ENCODE data around the gene YAF2.
"Not testable (repeated sequence)": the region's sequence is repeated elsewhere in the genome, so short reads cannot be mapped to it uniquely, and the experiment has no call there.

YAF2 gene

DNA sequence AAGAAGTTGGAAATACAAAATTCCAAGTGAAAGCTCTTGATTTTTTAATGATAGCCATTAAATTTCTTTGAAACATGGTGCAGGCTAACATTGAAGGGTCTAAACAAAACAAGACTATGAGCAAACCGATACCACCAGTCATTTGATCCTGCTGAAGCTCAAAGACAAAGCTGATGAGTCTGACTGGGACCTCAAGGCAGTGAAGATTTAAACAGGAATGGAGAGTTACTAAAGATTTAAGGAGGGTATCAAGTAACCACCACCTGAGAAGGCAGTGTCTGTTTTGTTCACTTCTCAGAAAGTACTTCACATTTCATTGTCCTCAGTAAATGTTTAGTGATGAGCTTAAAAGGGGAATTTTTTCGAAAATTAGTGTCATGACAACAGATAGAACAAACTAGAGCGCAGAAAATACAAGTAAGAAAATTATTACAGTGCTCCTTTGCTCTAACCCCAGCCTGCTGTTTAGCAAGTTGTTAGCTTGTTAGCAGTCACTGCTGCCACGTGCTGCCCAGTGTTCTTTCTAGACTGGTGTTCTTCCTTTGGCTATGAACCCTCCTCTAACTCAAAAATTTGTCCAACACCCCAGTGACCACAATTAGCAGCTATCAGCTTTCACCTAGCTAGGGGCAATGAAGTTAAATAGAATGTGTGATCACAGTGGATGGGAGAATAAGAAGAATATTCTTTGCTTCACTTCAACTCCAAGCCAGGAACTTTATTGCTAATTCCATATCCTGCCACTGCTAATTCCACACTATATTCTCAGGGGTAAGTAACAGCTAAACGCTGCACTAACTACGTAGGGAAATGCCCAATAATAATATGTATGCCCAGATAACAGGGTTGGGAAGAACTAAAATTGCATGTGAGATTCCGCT, 41.1 kb downstream of the YAF2 start:
- DNase-seq (ENCODE audit: low spot score) = no peak

DNA sequence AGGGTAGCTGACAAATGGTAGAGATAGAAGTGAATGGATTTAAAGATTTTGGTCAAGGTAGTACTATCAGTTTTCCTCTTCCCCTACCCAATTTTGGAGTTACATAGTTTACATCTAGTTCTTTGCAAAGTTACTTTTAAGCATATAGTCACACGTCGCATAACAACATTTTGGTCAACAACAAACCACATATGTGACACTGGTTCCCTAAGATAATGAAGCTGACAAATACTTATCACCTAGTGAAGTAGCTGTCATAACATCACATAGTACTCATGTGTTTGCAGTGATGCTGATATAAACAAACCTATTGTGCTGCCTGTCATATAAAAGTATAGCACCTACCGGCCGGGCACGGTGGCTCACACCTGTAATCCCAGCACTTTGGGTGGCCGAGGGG, 45.4 kb downstream of the YAF2 start:
- no peak for DNase-seq (ENCODE audit: low spot score)

GRCh38 chr12:42192258-42192657, 45.8 kb downstream of the YAF2 start:
- DNase-seq (ENCODE audit: low spot score) = no peak

DNA sequence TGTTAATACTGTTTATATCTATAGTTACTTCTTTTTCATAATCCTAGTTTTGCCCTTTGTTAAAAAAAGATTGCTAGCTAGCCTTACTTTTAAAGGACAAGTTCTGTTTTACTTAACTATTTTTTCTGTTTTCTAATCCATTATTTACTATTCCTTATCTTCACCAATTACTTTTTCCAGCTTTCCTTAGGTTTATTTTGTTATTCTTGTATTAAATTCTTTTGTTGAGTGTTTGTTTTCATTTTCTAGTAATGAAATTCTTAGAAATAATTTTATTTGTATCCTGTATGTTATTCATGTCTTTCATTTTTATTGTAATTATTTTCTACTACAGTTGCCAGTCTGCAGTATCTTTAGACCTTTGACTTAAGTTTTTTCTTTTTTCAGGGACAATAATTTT, 47.7 kb downstream of the YAF2 start:
- no peak for DNase-seq (ENCODE audit: low spot score)

DNA sequence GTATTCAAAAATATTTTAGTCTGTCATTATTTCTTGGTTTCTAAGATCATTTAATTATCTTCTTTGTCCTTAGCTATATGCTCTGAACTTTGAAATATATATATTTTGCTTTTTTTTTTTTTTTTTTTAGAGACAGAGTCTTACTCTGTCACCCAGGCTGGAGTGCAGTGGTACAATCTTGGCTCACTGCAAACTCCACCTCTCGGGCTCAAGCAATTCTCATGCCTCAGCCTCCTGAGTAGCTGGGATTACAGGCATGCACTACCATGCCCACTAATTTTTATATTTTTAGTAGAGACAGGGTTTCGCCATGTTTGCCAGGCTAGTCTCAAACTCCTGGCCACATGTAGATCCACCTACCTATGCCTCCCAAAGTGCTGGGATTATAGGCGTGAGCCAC, 49.8 kb downstream of the YAF2 start:
- not testable (repeated sequence) for DNase-seq (ENCODE audit: low spot score)

DNA sequence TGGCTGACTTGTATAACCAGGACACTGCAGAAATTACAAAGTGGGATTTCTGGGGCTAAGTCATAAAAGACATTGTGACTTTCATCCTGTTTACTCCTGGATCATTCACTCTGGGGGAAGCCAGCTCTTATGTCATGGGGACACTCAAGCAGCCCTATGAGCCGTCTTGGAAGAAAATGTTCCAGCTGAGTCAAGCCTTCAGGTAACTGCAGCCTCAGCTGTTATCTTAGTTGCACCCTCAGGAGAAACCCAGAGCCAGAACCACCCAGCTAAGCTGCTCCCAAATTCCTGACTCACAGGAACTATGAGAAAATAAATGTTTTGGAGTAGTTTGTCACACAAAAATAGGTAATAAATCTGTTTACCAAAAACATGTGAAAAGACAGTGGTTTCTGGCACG, 50.2 kb downstream of the YAF2 start:
- DNase-seq (ENCODE audit: low spot score) = peak; percentile 12

DNA sequence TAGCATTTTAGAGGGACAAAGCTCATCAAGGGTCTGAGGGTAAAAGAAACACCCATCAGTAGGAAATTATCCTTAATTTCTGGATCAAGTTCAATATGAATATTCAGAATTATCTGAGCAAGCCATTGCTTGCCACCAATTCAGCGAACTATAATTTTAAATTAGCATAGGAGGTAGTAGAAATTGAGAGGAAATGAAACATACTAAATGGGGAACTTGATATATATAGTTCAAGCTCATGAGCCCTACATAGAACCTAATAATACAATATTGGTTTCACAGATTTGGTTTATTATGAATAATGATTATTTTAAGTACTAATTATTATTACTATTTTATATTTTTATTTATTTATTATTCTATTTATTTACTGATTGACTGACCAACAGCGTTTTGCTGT, 51.3 kb downstream of the YAF2 start:
- DNase-seq (ENCODE audit: low spot score) = no peak

DNA sequence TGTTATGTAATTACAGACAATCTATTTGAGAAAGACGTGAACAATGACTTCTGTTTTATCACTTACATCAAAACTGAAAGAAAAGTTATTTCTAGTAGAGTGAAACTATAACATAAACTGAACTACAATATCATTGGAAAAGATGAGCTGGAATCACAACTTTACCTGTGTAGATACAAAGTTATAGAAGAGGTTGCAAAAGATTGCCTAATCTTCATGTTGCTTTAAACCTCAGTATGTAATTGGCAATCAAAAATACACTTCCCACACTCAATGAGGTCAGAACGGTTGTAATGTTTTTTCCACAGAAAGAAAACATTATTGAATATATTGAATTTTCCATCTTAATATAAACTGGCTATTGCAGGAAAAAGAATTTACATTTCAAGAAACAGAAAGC, 55.7 kb downstream of the YAF2 start:
- no peak for DNase-seq (ENCODE audit: low spot score)

DNA sequence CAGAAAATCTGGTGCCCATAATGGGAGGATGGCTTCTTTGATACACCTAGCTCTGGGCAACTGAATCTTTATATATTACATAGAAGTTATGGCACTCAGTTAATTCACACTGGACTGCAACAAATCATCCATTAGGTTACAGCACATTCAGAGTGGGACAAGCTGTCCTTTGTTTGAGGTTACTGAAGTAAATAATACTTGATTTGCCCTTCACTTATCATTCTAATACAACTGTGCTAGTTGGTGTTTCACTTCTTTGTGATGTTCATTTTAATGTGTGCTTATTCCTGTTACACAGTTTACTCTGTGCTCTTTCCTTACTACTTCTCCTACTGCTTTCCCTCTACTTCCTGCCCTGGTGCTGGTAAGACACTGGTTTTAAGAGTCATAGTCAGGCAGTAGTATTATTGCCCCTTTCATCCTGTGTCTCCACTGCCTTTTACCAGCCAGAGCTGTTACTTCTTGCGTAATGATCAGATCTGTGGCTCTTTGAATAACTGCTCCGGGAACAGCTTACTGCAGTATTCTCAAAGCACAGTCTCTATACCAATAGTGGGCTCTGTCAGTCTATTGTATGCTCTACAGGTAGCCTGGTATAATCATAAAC, 57.0 kb downstream of the YAF2 start:
- peak; percentile 12 for DNase-seq (ENCODE audit: low spot score)

- no peak for DNase-seq (ENCODE audit: low spot score)
Observed at GRCh38 chr12:42178101-42178500, 59.9 kb downstream of the YAF2 start.

GRCh38 chr12:42174978-42175377, 63.1 kb downstream of the YAF2 start:
- no peak for DNase-seq (ENCODE audit: low spot score)

- DNase-seq (ENCODE audit: low spot score) = no peak
Observed at GRCh38 chr12:42173961-42174521, 64.0 kb downstream of the YAF2 start.

- DNase-seq (ENCODE audit: low spot score) = no peak
Observed at GRCh38 chr12:42172441-42173210, 65.4 kb downstream of the YAF2 start.

GRCh38 chr12:42167711-42168110, 70.3 kb downstream of the YAF2 start:
- DNase-seq (ENCODE audit: low spot score) = no peak

DNA sequence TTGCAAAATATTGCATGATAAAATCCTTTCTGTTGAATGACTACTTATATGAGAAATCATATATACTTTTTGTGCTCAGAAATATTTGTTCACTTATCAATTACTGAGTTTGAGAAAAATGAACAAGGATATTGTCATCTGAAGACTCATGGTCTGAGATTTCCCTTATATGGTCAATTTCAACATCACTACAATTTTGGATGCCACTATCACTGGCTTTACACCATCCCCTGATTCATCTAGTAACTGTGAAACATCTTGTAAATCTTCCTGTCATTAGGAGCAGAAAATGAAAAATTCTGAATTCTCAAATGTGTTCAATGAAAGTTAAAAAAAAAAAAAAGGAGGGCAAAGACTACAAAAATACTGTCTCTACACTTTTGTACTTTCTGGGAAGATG, 71.5 kb downstream of the YAF2 start:
- no peak for DNase-seq (ENCODE audit: low spot score)

DNA sequence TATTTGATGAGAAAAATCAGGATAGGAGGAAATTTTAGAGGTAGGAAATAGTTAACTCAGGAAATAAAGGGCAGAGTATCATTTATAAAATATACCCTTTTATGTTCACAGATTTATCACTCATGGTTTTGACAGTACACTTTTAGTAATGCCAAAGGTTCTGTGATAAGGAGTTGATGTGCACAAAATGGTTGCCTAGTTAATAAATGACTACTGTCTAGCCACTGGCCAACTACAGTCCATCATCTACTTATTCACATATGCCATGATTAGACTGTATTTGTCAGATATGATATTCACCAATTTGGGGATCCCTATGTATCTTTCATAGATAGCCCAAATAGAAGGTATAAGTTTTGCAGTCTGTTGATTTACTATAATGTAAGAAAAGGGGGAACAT, 74.1 kb downstream of the YAF2 start:
- DNase-seq (ENCODE audit: low spot score) = no peak

DNA sequence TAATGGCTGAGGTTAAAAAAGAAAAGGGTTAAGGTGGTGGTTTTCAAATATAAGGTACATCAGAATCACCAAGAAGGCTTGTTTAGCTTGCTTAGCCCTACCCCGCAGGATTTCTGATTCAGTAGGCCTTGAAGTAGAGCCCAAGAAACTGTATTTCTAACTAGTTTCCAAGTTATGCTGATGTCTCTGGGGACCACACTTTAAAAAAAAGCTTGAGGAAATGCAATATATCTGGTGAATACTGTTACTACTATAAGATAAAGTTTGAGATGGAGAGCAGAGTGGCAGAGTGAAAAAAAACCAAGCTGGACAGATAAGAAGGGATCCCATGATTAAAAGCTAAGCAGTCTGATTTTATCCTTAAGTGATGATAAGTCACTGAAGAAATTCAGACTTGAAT, 75.1 kb downstream of the YAF2 start:
- DNase-seq (ENCODE audit: low spot score) = no peak

GRCh38 chr12:42162193-42162592, 75.9 kb downstream of the YAF2 start:
- DNase-seq (ENCODE audit: low spot score) = no peak

DNA sequence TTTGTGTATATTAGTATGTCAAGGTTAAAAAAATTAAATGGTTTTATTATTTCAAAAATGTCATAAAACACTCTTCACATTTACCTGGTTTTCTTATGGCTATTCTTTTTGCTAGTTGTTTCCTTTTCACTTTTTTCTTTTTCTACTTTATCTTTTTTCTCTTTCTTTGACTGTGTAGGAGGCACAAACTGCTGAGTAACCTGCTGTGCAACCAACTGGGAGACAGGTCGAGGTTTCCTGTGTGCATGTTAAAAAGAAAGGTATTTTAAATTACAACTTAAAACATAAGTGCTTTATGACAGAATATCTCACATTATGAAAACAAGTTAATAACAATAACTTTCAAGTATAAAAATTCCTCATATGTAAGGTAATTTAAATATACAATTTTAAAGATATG, 76.5 kb downstream of the YAF2 start:
- no peak for DNase-seq (ENCODE audit: low spot score)

DNA sequence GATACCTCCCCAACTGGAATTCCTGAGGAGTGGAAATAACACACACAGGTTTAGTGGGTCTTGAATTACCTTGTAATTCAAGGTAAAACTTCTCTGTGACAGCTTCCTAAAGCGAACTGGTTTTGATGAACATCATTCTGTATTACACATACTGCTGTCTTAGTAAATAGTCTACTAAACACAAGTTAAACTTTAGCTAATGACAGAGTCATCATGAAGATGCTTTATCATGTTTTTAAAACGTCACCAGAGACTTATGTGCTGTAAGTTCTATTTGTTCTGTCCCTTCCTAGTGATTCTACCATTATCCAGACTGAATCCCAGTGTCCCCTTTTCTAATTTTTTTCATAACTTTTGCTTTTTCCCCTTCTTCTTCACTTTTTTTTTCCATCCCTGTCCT, 81.8 kb downstream of the YAF2 start:
- no peak for DNase-seq (ENCODE audit: low spot score)

DNA sequence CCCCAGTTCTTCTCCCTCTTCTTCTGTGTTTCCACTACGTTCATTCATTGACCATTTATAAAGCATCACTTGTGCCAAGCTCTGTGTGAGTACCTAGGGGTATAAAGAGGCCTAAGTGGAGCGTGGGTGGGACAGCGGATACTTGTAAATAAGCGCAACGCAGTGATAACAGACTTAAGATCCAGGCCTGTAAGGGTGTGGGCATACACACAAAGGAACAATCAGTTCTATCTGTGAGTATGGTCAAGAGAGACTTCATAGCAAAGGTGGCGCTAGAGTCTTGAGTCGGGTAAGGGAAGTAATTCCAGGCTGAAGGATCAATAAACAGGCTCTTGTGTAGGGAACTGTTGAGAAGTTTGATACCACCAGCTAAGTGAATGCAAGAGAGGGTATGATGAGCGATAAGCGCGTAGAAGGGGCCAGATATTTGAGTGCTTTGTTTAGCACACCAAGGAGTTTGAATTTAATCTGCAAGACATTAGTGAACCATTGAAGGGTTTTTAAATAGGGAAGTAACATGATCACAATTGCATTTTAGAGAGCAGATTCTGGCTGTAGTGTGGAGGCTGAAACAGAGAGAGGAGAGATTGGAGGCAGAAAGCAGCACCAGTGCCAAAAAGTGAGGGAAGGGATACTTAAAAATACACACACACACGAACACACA, 92.4 kb downstream of the YAF2 start:
- no peak for DNase-seq (ENCODE audit: low spot score)

DNA sequence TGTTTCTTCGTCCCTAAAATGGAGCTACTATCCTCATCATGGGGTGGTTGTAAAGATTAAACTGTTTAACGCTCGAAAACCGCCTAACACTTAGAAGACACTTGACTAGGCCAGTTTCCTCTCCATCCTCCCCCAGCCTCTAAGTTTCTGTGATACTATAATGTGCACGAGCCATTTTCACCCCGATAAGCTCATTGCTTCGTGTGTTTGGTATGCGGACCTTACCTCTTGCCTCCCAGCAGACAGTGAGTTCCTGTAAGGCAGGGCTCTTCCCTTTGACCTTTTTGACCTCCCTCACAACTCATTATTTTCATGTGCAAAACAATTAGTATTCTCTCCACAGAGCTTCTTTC, 92.9 kb downstream of the YAF2 start:
- no peak for DNase-seq (ENCODE audit: low spot score)
